HG03064 (cell line): ENCODE results near the gene LRP1.

Experiments
- ATAC-seq: cut with Tn5 transposase; IDR thresholded peaks from one replicate; pipeline ENCODE4 v1.9.1; 2021; ENCODE audit warnings: low read depth; ENCODE audit not compliant: unreplicated experiment

The LRP1 gene

DNA sequence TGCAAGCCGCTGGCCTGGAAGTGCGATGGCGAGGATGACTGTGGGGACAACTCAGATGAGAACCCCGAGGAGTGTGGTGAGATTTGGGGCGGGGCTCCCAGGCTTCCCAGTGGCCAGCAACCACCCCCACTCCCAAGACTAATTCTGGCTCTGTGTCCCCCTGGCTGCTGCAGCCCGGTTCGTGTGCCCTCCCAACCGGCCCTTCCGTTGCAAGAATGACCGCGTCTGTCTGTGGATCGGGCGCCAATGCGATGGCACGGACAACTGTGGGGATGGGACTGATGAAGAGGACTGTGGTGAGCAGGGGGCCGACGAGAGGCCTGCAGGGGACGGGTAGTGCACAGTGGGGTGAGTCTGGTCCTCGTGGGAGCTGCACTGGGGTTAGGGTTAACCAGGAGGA, 76.2 kb downstream of the LRP1 start:
- no peak for ATAC-seq

DNA sequence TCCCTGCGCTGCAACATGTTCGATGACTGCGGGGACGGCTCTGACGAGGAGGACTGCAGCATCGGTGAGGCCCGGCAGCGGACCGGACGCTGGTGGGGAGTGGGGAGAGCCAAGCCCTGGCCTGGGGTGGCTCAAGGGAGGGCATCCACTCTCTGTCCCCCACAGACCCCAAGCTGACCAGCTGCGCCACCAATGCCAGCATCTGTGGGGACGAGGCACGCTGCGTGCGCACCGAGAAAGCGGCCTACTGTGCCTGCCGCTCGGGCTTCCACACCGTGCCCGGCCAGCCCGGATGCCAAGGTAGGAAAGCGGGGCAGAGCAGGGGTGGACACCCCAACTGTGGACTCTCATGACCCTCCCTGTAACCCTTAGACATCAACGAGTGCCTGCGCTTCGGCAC, 76.9 kb downstream of the LRP1 start:
- no peak for ATAC-seq

DNA sequence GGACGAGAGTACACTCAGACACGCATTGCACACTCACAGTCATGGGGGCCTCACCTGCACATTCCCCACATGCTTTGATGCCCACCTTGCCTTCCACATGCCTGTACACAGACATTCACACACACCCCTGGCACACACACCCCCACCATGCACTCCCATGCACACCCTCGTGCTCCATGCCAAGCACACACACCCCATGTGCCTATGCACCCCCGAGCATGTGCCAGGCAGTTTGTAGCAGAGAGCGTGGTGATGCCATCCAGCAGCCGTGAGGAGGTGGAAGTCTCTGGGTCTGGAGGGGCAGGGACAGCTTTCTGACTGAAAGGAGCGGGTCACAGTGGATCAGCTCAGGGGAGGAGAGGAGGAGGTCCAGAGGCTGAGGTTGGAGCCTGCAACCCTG, 77.6 kb downstream of the LRP1 start:
- no peak for ATAC-seq

DNA sequence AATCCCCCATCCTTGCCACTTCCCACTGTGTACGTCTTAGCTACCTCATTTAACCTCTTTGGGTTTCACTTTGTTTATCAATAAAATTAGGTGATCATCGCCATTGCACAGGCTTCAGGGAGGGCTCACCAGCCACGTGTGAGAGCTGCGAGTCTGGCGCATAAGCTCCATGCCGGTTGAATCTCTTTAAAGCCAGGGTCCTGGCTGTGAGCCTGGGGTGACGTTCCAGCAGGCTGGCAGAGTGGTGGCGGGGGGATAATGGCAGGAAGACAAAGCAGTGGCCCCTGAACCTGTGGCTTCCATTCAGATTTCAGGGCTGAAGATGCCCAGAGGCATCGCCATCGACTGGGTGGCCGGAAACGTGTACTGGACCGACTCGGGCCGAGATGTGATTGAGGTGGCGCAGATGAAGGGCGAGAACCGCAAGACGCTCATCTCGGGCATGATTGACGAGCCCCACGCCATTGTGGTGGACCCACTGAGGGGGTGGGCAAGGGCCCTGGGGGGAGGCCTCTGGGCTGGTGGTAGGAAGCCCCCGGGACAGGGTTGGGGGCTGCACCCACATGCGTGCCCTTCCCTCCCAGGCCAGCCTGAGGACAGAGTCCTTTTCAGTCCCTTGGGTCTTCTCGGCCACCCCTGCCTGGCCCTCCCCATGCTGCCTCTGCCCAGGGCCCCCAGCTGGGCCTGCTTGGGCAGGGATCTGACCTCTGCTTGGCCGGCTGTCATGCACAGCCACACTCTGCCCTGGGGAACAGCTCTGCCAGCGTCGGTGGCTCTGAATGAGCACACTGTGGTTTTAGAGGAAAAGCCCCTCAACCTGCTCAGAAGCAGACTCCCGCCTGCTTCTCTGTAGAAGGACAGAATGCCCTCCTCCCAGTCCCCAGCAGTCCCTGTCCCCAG, 79.7 kb downstream of the LRP1 start:
- no peak for ATAC-seq

DNA sequence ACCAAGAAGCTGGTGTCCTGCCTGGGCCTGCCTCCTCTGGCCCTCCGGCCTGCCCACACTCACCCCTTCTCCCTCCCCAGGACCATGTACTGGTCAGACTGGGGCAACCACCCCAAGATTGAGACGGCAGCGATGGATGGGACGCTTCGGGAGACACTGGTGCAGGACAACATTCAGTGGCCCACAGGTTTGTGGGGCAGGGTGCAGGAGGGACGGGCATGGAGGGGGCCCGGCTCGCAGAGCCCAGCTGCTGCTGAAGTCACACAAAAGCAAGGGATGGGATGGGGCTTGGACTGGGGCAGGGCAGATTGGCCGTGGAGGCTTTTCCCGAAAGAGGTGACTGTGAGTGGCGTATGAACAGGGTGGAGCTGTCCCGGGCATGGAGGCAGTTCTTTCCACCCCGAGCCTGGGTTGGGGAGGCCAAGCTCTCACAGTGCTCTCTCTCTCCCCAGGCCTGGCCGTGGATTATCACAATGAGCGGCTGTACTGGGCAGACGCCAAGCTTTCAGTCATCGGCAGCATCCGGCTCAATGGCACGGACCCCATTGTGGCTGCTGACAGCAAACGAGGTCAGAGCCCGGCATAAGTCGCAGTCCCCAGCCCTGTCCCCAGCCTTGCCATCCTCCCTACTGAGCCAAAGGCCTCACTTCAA, 80.5 kb downstream of the LRP1 start:
- no peak for ATAC-seq

DNA sequence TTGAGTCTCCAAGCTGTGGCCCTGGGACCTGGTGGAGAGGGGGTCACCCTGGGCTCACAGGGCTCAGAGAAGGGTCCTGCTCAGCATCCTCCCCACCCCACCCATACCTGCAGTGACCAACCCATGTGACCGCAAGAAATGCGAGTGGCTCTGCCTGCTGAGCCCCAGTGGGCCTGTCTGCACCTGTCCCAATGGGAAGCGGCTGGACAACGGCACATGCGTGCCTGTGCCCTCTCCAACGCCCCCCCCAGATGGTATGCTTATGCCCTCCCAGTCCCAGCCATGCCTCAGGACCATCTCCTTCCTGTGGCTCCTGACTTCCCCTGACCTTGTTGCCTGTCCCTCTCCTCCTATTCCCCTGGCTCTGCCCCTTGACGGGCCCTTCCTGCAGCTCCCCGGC, 81.6 kb downstream of the LRP1 start:
- ATAC-seq: no peak

DNA sequence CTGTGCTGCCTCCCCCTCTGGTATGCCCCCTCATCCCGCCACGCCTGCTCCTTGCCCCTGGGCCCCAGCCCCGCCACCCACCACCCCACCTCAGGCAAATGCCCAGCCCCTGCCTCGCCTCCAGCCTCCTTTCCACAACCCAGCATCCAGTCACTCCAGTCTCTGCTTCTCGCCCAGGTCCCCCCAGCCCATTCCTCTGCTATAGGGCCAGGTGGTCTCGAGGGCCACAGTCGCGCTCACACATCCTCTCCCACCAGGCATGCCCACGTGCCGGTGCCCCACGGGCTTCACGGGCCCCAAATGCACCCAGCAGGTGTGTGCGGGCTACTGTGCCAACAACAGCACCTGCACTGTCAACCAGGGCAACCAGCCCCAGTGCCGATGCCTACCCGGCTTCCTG, 82.2 kb downstream of the LRP1 start:
- ATAC-seq: no peak

DNA sequence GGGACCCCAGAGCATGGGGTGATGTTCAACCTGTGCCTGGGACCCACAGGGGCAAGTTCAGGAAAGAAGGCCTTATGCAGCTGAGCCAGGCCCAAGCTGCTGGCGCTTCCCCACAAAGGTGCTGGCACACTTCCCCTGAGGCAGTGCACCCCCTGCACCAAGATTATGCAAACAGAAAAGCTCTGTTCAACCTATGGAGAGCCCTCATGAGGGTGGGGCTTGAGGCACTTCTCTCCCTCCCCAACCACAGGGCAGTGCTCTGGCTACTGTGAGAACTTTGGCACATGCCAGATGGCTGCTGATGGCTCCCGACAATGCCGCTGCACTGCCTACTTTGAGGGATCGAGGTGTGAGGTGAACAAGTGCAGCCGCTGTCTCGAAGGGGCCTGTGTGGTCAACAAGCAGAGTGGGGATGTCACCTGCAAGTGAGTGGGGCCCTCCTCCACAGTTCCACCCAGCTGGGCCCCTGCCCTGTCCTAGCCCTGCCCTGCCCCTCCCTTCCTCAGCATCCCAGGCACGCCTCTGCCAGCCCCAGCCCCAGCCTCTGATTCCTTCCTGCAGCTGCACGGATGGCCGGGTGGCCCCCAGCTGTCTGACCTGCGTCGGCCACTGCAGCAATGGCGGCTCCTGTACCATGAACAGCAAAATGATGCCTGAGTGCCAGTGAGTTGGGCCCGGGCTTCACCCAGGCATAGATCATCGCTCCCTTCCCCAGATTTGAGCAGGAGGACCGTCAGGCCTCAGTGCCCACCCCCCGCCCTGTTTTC, 82.8 kb downstream of the LRP1 start:
- ATAC-seq: no peak

DNA sequence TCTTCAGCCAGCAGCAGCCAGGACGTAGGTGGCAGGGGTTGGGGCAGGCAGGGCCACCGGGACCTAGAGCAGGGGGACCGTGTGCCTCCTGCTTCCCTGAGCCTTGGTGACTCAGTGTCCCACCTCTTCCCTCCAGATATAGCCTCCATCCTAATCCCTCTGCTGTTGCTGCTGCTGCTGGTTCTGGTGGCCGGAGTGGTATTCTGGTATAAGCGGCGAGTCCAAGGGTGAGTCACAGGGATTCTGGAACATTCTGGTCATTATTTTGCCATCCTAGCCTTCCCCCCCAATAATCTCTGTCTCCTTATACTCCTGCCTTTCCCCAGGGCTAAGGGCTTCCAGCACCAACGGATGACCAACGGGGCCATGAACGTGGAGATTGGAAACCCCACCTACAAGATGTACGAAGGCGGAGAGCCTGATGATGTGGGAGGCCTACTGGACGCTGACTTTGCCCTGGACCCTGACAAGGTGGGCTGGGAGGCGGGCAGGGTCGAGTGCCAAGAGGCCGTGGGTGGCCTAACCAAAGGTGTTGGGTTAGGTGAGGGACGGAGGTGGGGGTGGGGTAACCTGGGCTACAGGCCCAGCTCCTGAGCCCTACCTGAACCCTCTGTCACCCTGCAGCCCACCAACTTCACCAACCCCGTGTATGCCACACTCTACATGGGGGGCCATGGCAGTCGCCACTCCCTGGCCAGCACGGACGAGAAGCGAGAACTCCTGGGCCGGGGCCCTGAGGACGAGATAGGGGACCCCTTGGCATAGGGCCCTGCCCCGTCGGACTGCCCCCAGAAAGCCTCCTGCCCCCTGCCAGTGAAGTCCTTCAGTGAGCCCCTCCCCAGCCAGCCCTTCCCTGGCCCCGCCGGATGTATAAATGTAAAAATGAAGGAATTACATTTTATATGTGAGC, 83.8 kb downstream of the LRP1 start:
- ATAC-seq: no peak

DNA sequence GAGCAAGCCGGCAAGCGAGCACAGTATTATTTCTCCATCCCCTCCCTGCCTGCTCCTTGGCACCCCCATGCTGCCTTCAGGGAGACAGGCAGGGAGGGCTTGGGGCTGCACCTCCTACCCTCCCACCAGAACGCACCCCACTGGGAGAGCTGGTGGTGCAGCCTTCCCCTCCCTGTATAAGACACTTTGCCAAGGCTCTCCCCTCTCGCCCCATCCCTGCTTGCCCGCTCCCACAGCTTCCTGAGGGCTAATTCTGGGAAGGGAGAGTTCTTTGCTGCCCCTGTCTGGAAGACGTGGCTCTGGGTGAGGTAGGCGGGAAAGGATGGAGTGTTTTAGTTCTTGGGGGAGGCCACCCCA, 84.4 kb downstream of the LRP1 start:
- ATAC-seq: no peak

DNA sequence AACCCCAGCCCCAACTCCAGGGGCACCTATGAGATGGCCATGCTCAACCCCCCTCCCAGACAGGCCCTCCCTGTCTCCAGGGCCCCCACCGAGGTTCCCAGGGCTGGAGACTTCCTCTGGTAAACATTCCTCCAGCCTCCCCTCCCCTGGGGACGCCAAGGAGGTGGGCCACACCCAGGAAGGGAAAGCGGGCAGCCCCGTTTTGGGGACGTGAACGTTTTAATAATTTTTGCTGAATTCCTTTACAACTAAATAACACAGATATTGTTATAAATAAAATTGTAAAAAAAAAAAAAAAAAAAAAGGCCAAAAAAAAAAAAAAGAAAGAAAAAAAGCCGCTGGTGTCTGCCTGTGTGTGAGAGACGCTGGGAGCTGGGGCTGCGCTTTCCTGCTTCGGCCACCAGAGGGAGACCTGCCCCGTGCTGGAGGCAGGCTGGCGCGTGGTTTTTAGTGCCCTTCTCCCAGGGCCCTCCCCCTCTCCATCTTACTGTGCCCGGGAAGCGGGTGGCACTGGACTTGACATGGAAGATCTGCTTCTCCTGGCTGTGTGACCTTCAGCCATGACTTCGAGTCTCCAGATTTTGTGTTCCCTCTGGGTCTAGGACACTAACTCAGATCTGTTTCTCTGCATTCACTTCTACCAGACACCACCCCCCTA, 84.9 kb downstream of the LRP1 start:
- ATAC-seq: no peak

DNA sequence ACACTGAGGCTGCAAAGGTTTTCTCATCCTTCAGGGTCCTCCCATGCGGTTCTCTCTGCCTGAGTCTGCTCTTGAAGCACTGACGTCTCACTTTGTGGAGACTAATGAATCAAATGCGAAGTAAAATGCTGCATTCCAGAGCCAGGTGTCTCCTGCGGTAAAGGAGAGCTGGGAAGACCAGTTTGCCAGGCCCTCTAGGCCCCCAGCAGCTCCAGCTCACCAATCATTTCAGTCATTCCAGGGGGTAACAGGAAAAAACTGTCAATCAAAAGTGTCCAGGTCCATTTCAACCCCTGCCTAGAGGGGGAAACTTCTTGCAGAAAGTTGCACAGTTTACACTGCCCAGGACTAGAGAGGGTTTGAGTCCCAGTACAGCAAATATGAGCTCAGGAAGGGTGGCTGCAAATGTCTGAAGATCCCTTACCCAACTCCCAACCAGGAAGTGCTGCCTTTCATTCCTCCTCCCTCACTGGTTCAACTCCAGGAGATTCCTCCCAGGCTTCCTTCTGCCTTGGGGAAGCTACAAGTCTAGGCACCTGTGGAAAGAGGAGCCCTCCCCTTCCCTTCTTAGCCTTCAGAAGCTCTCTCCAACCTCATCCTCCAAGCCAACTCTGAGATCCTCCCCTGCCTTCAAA, 85.6 kb downstream of the LRP1 start:
- ATAC-seq: no peak

DNA sequence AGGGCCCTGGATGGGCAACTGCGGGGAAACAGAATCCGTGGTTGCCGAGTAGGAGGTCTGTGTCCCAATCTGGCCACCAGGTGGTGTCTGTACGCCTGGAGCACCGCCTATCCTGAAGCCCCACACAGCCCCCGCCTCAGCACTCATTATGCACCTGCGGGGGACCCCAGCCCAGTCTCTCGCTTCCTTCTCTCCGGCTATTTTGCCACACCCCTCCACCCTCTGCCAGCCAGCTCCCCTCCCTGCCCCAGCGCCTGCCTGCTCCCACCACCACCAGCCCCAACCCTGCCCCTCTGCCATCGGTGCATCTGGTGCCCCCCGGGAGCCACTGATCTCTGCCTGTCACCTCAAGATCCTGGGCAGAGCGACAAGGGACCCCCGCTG, 86.1 kb downstream of the LRP1 start:
- ATAC-seq: no peak

DNA sequence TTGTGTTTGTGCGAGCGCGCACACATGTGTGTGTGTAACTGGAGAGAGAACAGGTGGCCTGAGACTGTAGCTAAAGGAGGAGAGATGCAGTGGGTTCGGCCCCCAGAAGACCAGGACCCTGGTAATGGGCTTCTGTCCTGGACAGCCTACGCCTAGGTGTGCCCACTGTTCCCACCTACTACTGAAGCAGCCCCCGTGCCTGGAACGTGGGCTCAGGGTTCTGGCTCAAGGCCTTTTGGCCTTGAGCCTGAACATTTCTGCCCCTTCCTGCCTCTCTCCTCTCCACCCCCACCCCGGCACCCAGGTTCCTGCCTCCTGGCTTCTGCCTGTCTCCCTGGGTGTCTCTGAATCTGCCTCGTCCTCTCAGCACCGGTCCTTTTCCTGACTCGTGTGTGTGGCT, 86.8 kb downstream of the LRP1 start:
- ATAC-seq: no peak

DNA sequence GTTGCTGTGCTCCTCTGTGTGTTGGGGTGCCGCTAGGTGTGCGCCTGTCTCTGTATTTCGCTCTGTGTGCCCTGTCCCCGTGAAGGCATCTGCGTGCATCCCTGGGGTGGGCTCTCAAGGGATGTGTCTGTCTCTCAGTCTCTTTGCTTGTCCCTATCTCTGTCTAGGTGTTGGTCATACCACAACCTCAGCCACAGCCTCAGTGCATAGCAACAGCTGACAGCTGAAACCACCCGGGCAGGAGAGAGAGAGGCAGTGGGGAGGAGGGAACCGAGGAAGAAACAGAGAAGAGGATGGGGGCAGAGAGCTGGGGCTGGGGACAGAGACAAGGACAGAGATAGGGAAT, 87.4 kb downstream of the LRP1 start:
- no peak for ATAC-seq

DNA sequence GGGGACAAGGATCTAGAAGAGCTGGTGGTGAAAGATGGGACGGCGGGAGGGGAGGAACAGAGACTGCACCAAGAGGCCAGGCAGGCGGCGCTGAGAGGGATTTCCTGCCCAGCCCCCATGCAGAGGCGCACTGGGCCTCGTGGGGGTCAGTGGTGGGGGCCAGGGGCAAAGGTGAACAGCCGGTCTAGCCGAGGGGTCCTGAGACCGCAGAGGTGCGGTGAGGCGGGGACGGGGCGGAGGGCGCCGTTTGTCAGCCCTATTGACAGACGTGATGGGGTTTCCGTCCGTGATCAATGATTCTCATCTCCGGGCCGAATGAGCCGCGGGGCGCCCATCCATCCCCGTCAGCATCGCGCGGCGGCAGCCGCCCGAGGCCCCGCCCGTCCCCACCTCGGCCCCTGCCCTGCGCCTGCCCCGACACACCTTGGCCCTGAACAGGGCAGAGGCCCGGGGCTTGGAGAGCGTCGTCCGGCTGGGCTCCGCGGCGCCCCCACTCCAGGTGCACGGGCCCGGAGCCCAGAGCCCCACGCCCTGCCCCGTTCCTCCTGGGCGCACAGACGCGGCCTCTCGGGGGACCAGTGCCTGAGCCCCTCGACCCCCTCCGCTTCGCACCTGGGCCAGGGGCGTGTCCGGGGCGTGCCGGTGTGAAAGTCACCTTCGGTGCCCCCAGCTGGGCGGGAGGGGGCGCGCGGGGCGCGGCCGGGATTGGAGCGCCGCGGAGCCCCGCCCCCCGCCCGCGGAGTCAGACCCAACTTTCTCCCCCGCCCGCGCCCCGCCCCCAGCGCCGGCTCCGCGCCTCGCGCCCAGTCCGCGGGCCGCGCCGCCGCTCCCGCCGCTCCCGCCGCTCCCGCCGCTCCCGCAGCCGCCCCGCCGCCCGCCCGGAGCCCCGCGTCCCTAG, 88.0 kb downstream of the LRP1 start, which contains the start of gene NXPH4:
Gene NXPH4 (plus strand): TSS at position 781 of the 898 bp plus-strand sequence. CDS start 176 bp downstream, outside the sequence.
- no peak for ATAC-seq

DNA sequence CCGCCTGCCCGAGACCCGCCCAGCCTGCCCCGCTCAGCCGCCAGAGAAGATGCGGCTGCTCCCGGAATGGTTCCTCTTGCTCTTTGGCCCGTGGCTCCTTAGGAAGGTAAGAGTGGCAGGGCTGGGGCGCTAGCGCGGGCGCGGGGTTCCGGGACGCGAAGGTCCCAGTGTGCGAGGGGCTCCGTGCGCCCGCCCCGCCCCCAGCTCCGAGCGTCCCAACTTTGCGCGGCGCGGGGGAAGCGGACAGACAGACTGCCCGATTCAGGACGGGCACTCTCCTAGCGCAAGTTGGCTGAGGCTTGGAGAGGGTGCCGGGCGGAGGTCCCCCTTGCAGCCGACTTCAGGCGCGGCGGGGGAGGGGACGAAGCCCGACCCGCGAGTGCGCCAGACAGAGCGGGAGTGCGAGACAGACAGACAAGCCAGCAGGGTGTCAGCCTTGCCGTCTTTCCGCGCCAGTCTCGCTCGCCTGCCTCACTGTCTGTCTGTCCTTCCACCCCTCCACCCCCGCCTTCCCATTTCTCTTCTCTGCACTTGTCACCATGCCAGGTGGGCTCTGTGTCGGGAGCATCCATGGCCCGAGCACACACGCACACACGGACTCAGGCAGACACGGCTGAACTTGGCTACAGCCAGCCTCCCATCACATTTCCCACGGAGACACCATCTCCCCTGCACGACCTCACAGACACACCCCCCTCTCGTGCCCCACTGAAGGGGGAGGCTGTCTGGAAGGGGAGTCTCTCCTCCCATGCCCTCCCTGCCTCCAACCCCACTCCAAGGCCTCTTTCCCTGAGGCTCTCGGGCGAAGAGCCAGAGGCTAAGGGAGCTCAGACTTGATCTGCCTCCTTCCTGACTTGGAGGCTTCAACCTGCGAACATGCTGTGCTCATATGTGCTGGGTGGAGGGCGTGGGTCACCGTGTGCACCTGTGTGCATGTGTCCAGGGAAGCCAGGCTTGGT, 88.9 kb downstream of the LRP1 start:
- no peak for ATAC-seq
